Colonic mucosa (tissue), 4 donors: Measurements from ENCODE around the gene ACOXL. TPM values are rescaled to one million over a fixed set of nuclear protein-coding genes. Genes with fewer than 3 reads are reported as not detected.
A peak's percentile ranks its signal among the peaks of the same experiment; 100 is the strongest.

Experiments
- DNase-seq: peaks from one replicate; pipeline ENCODE4 v3.0.0-alpha.2; 2020
- H3K27ac ChIP-seq: fragments of 200-600 bp; one replicate; pipeline ENCODE4 v1.8.0; 2021
- H3K27me3 ChIP-seq: fragments of 200-600 bp; one replicate; pipeline ENCODE4 v1.8.0; 2021
- H3K36me3 ChIP-seq: fragments of 200-600 bp; one replicate; pipeline ENCODE4 v1.8.0; 2021
- H3K4me1 ChIP-seq: fragments of 200-600 bp; one replicate; pipeline ENCODE4 v1.8.0; 2021; ENCODE audit warnings: mild to moderate bottlenecking
- H3K4me3 ChIP-seq: fragments of 200-600 bp; one replicate; pipeline ENCODE4 v1.8.0; 2021
- H3K9ac ChIP-seq, 2 donors: one replicate each; pipeline ENCODE4 v1.7.0; 2013; ENCODE audit warnings: control low read depth in 2 of 2, low read depth in 2 of 2, low read length in 2 of 2
- H3K9me3 ChIP-seq: fragments of 200-600 bp; one replicate; pipeline ENCODE4 v1.8.0; 2021
- CTCF ChIP-seq: fragments of 200-600 bp; IDR thresholded peaks from one replicate; pipeline ENCODE4 v1.8.0; 2022; ENCODE audit warnings: antibody characterized with exemption, mild to moderate bottlenecking
- intact Hi-C: fragments of 100-400 bp; cut with DNase I; formaldehyde crosslinking; loops from one replicate; pipeline ENCODE4 v1.14.1; 2022
- total RNA-seq, 2 donors: library from RNA; stranded (reverse); fragmentation: NEBNext Ultra II Directional in 1 of 2; extraction: Animal tissue kit (Norgen Biotek cat#: 25700) in 1 of 2; gene quantifications; one replicate each; pipeline ENCODE4 v1.2.1, GENCODE V29; 2021
- donor health status: healthy.
- donor health status: DM: no; HTN: no; CAD: no.
- donor health status: DM: no; HTN: no; CAD: no.

The ACOXL gene
- total RNA-seq, 2 donors from 2014 or later, result 0.32 to 0.82 TPM

GRCh38 chr2:110995911-110996310, 263.5 kb downstream of the ACOXL start:
- no peaks in the 10 kb centered on the region for H3K36me3 ChIP-seq
- H3K4me1 ChIP-seq, result no peaks in the 10 kb centered on the region
- H3K9ac ChIP-seq, result no peak overlapping the region
- no peak overlapping the region for H3K4me3 ChIP-seq
- no peaks in the 10 kb centered on the region for H3K27me3 ChIP-seq
- H3K27ac ChIP-seq, result no peak overlapping the region
- no peak for DNase-seq
- TF ChIP-seq CTCF, result no peak
- intact Hi-C loops, result no loop called here
- no peaks in the 10 kb centered on the region for H3K9me3 ChIP-seq

DNA sequence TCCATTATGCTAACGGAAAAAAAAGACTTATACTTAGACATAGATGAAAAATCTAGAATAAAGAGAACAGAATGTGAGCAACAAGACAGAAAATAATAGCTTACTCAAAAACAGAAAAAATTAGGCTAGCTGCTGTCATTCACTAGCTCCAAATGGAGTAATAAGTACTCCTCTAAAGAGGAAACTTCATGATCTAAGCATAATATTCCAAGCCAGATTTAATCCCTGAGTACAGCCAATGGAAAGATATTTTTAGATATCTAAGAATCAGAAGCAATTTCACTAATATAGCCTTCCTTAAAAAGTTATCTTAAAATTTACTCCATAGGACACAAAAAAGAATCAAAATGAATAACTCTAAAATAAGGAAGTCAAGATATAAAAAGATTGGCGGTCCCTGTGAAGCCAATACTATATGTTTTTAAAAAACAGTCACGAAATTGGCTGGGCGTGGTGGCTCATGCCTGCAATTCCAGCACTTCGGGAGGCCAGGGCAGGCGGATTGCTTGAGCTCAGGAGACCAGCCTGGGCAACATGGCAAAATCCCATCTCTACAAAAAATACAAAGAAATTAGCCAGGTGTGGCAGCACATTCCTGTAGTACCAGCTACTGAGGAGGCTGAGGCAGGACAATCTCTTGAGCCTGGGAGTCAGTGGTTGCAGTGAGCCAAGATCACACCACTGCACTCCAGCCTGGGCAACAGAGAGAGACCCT, 265.1 kb downstream of the ACOXL start:
- Histone ChIP-seq H3K27me3 (no peaks in the 10 kb centered on the region), H3K9ac (no peak overlapping the region), H3K36me3 (no peaks in the 10 kb centered on the region), H3K4me1 (no peaks in the 10 kb centered on the region), H3K4me3 (no peak overlapping the region), H3K9me3 (no peaks in the 10 kb centered on the region), H3K27ac (no peak overlapping the region)
- intact Hi-C loops, result no loop called here
- DNase-seq, result peak; percentile 46
- TF ChIP-seq CTCF, result no peak

DNA sequence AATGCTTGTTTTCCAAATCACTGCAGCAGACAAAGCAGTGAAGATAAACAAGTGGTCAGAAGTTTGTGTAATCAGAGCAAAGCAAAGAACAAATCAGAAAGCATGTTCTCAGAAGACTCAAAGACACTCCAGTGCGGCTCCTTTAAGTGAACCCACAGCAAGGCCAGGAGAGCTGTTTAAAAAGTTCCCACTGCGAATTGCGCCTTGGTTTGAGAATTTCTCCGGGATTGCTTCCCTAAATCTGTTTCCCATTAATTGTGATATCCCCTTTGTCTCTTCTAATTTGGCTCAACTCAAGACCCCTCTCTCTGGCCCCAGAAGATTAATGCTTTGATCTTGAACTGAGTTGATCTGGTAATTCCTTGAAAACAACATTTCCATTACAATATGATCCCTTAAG, 265.9 kb downstream of the ACOXL start:
- Histone ChIP-seq H3K4me3 (no peak overlapping the region), H3K27me3 (no peaks in the 10 kb centered on the region), H3K4me1 (no peaks in the 10 kb centered on the region), H3K36me3 (no peaks in the 10 kb centered on the region), H3K9me3 (no peaks in the 10 kb centered on the region), H3K27ac (no peak overlapping the region), H3K9ac (no peak overlapping the region)
- intact Hi-C loops, result no loop called here
- no peak for DNase-seq
- no peak for TF ChIP-seq CTCF

GRCh38 chr2:110999626-111000025, 267.3 kb downstream of the ACOXL start:
- Histone ChIP-seq H3K27me3 (no peaks in the 10 kb centered on the region), H3K9ac (no peak overlapping the region), H3K4me1 (no peaks in the 10 kb centered on the region), H3K27ac (no peak overlapping the region), H3K4me3 (no peak overlapping the region), H3K9me3 (no peaks in the 10 kb centered on the region), H3K36me3 (no peaks in the 10 kb centered on the region)
- TF ChIP-seq CTCF, result no peak
- no peak for DNase-seq
- intact Hi-C loops, result no loop called here

DNA sequence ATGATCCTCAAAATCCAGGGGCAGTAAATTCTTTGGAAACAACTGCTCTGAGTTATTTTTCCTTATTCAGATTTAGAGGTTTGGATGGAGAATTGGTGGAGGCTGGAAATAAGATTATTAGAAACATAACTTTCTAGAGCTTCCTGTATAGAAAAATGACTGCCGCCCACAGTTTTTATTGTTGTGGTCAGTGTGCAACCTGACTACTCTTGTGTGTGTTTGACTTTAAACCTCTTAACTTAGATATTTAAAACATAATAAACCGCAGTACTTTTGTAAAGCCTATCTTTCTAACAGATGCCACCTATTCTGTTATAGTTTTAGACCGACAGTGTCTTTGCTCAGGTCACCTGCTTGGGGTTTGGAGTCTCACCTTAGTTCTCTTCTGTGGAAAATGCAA, 272.9 kb downstream of the ACOXL start:
- no peak for DNase-seq
- Histone ChIP-seq H3K27ac (no peak overlapping the region), H3K9me3 (no peaks in the 10 kb centered on the region), H3K4me3 (no peak overlapping the region), H3K27me3 (no peaks in the 10 kb centered on the region), H3K9ac (no peak overlapping the region), H3K4me1 (no peaks in the 10 kb centered on the region), H3K36me3 (no peaks in the 10 kb centered on the region)
- intact Hi-C loops, result no loop called here
- TF ChIP-seq CTCF, result no peak
